NCI-H345 (cell line): ENCODE data around the gene ZNF217.
"Not testable (repeated sequence)": the region's sequence is repeated elsewhere in the genome, so short reads cannot be mapped to it uniquely, and the experiment has no call there.

Experiments
- DNase-seq: peaks from one replicate; lab custom pipeline; 2025; lab: John Stamatoyannopoulos, UW

Gene ZNF217

GRCh38 chr20:53593466-53594007, at the start of gene ZNF217:
ZNF217 (minus strand) TSS chr20:53593839; CDS start chr20:53582826, 11,013 bp downstream.
- DNase-seq, result peak; percentile 18

GRCh38 chr20:53643031-53643832, 49.6 kb upstream of the ZNF217 start:
- DNase-seq, result no peak

- no peak for DNase-seq
These were observed 48.8 kb upstream of the ZNF217 start for GRCh38 chr20:53642196-53643030.

- no peak for DNase-seq
These were observed 46.2 kb upstream of the ZNF217 start for GRCh38 chr20:53639647-53640440.

- DNase-seq, result no peak
These were observed 45.5 kb upstream of the ZNF217 start for GRCh38 chr20:53639128-53639527.

GRCh38 chr20:53637310-53637709, 43.7 kb upstream of the ZNF217 start:
- not testable (repeated sequence) for DNase-seq

- no peak for DNase-seq
These were observed 43.0 kb upstream of the ZNF217 start for GRCh38 chr20:53636540-53637097.

- no peak for DNase-seq
These were observed 41.6 kb upstream of the ZNF217 start for GRCh38 chr20:53635221-53635620.

- no peak for DNase-seq
These were observed 38.4 kb upstream of the ZNF217 start for GRCh38 chr20:53631909-53632662.

- DNase-seq, result no peak
These were observed 35.8 kb upstream of the ZNF217 start for GRCh38 chr20:53629436-53629835.

GRCh38 chr20:53628758-53629157, 35.1 kb upstream of the ZNF217 start:
- DNase-seq, result not testable (repeated sequence)

GRCh38 chr20:53628076-53628475, 34.4 kb upstream of the ZNF217 start:
- no peak for DNase-seq

GRCh38 chr20:53627001-53627400, 33.4 kb upstream of the ZNF217 start:
- DNase-seq, result not testable (repeated sequence)

GRCh38 chr20:53626584-53626983, 32.9 kb upstream of the ZNF217 start:
- no peak for DNase-seq

GRCh38 chr20:53625311-53626129, 31.9 kb upstream of the ZNF217 start:
- DNase-seq, result no peak

- DNase-seq, result not testable (repeated sequence)
These were observed 31.2 kb upstream of the ZNF217 start for GRCh38 chr20:53624927-53625250.

GRCh38 chr20:53623454-53624211, 30.0 kb upstream of the ZNF217 start:
- peak; percentile 4 for DNase-seq

GRCh38 chr20:53623134-53623453, 29.5 kb upstream of the ZNF217 start:
- DNase-seq, result no peak
